GM21825 (cell line): Measurements from ENCODE around the gene B3GNT9.

Experiments used
- ATAC-seq: cut with Tn5 transposase; IDR thresholded peaks from one replicate; pipeline ENCODE4 v1.9.1; 2021; ENCODE audit warnings: mild to moderate bottlenecking, moderate library complexity; ENCODE audit not compliant: unreplicated experiment

Gene B3GNT9

GRCh38 chr16:67186550-67186950, 35.8 kb upstream of the B3GNT9 start:
- ATAC-seq: no peak

GRCh38 chr16:67185651-67186134, 34.9 kb upstream of the B3GNT9 start:
- no peak for ATAC-seq

GRCh38 chr16:67184995-67185650, 34.3 kb upstream of the B3GNT9 start:
- no peak for ATAC-seq

- ATAC-seq: peak; percentile 7
Measured at GRCh38 chr16:67184453-67184994, 33.7 kb upstream of the B3GNT9 start.

GRCh38 chr16:67183627-67184452, 33.0 kb upstream of the B3GNT9 start, which contains the start of gene MATCAP1:
Gene MATCAP1, minus strand, starts transcription at chr16:67183963. Its CDS starts 3,353 bp downstream, at chr16:67180610.
- ATAC-seq: peak; percentile 86

- no peak for ATAC-seq
Measured at GRCh38 chr16:67183284-67183626, 32.5 kb upstream of the B3GNT9 start.

GRCh38 chr16:67182288-67182687, 31.5 kb upstream of the B3GNT9 start:
- ATAC-seq: no peak

GRCh38 chr16:67181346-67181745, 30.5 kb upstream of the B3GNT9 start:
- ATAC-seq: no peak

- ATAC-seq: no peak
Measured at GRCh38 chr16:67180166-67180565, 29.4 kb upstream of the B3GNT9 start.

- no peak for ATAC-seq
Measured at GRCh38 chr16:67179421-67180080, 28.8 kb upstream of the B3GNT9 start.

GRCh38 chr16:67177743-67178699, 27.2 kb upstream of the B3GNT9 start:
- ATAC-seq: no peak

GRCh38 chr16:67176662-67177061, 25.9 kb upstream of the B3GNT9 start:
- ATAC-seq: no peak

- ATAC-seq: no peak
Measured at GRCh38 chr16:67174706-67175231, 24.0 kb upstream of the B3GNT9 start.

GRCh38 chr16:67173808-67174705, 23.3 kb upstream of the B3GNT9 start:
- peak; percentile 37 for ATAC-seq

GRCh38 chr16:67173323-67173722, 22.5 kb upstream of the B3GNT9 start:
- no peak for ATAC-seq

GRCh38 chr16:67170949-67171649, 20.3 kb upstream of the B3GNT9 start:
- ATAC-seq: peak; percentile 4

GRCh38 chr16:67170168-67170948, 19.6 kb upstream of the B3GNT9 start, which contains the start of gene NOL3:
Gene NOL3, plus strand, starts transcription at chr16:67170538.
- ATAC-seq: peak; percentile 51
